ENCODE data around the gene AFF2.

AFF2 gene

DNA sequence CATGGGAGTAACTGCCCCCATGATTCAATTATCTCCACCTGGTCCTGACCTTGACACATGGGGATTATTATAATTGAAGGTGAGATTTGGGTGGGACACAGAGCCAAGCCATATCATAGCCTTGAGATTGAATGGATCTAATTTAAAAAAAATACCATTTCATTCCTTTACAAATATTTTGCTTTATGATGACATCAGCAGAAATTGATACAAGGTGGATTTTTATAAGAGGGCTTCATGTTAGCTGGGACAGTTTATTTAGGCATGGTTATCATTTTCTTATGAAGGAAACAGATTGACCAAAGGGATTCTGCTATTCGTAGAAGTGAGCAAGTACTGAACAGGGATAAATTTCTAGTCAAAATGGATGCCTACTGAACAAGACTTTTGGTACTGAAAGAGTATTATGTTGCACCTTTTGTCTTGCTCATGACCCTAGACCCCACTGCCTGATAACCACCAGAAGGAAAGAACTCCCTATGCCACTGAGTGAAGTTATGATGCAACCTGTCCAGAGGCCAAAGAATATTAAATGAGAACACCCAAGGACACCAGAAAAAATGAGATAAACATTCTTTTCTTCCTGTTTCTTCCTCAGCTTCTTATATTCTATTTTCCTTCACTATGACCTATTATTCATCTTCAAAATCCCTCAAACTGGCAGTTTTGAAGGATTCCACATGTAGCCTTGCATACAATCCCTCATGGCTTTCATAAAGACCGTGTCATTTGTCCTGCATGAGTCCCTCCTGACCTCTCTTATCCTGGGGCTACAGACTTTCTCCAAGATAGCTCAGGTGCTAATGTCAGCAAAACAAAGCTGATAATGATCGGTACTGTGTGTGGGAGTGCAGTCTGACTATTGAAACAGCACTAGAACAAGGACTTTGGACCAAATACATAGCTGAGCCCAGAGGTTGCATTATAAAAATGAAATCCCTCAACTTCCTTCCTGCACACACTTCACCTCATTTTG lies 118.3 kb downstream of the AFF2 start:
- no peaks in the 10 kb centered on the region for H3K27me3 Mint-ChIP-seq
- DNase-seq = no peak
- peaks cover 3% of the 10 kb centered on the region for H3K9me3 Mint-ChIP-seq
- no peaks in the 10 kb centered on the region for H3K4me1 Mint-ChIP-seq
- H3K36me3 Mint-ChIP-seq = no peaks in the 10 kb centered on the region
- no peak overlapping the region for H3K27ac Mint-ChIP-seq
- CTCF ChIA-PET = no interaction called here
- H3K4me3 Mint-ChIP-seq = no peak overlapping the region

DNA sequence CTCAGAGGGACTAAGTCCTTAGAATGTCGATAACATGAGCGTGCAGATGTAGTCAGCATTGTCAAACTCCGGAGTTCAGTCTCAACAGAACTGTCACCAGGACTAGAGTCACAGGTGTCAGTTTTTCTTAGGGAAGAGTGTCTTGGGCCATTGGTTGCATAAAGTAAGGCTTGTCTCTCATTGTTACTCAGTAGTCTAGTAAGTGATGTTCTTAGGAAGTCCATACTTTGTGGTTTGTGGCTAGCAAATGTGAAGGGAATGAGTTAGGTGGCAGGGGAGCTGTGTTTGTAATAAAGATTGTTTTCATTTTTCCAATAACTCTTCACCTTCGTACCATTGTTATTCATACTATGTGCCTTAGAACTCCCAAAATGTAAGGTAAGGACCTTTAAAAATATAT lies 119.6 kb downstream of the AFF2 start:
- no peaks in the 10 kb centered on the region for H3K27me3 Mint-ChIP-seq
- peaks cover 3% of the 10 kb centered on the region for H3K9me3 Mint-ChIP-seq
- no peak for DNase-seq
- CTCF ChIA-PET = no interaction called here
- no peaks in the 10 kb centered on the region for H3K4me1 Mint-ChIP-seq
- no peaks in the 10 kb centered on the region for H3K36me3 Mint-ChIP-seq
- H3K27ac Mint-ChIP-seq = no peak overlapping the region
- no peak overlapping the region for H3K4me3 Mint-ChIP-seq

DNA sequence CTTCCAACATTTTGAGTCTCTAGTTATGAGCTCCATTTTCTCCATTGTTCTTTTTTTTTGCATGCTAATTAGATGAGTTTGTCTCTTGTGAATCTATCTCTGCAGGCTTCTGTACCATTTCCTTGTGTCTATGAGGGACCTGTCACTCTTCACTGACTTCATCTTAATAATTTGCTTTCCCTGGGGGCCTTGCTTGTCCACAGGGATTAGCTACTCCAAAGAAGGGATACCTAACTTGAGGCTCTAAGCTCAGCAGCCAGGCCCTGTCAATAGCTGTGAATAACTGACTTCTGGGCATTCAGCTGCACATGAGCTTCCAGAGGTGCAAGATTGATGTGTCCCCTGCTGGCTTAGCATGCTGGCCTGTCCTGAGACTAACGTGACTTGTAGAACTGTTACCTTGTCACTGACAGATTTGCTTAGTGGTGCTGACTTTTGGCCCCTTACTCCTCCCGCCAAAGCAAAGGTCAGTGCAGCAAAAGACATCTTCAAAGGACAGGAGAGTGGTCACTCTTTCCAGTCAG lies 124.6 kb downstream of the AFF2 start:
- no peak for DNase-seq
- Mint-ChIP-seq H3K27ac (no peak overlapping the region), H3K27me3 (no peaks in the 10 kb centered on the region), H3K9me3 (no peaks in the 10 kb centered on the region), H3K4me1 (no peaks in the 10 kb centered on the region), H3K36me3 (no peaks in the 10 kb centered on the region), H3K4me3 (no peak overlapping the region)
- CTCF ChIA-PET = no interaction called here

DNA sequence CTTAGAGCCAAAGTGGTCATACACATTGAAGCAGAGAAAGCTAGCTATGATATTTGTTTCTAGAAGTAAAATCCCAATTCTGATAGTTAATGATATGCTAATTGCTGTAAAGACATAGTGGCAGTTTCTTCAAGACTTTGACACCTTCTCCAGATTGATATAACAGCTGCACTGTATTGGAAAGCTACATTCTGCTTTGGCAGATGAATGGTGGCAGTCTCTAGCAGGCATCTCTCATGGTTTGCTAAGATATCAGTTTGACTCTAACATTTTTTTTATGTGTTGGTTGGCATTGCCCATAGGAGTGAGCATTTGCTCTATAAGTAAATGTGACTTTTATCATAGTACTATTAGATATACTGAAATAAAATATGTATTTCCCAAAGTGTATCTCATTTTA lies 128.2 kb downstream of the AFF2 start:
- Mint-ChIP-seq H3K4me3 (no peak overlapping the region), H3K36me3 (no peaks in the 10 kb centered on the region), H3K9me3 (no peaks in the 10 kb centered on the region), H3K27ac (no peak overlapping the region), H3K27me3 (no peaks in the 10 kb centered on the region), H3K4me1 (no peaks in the 10 kb centered on the region)
- DNase-seq = no peak
- CTCF ChIA-PET = no interaction called here

DNA sequence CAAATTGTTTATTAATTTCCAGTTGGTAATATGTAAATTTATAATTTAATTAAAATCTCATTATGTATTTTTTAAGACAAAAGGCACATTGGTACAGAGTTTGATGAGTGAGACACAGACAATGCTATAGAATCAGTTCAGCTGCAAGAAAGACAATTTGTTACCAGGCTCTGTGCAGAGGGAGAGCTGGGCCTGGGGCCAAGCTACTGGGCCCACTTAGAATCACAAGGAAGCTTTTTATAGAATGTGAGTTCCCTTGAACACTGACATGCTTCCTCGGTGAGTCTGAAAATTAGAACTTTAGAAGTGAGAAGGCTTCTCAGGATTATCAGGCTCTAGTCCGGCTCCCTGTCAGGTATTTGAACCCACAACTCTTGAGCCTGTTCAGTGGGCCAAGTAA lies 129.0 kb downstream of the AFF2 start:
- Mint-ChIP-seq H3K27ac (no peak overlapping the region), H3K27me3 (no peaks in the 10 kb centered on the region), H3K4me1 (no peaks in the 10 kb centered on the region), H3K4me3 (no peak overlapping the region), H3K36me3 (no peaks in the 10 kb centered on the region), H3K9me3 (no peaks in the 10 kb centered on the region)
- CTCF ChIA-PET = no interaction called here
- no peak for DNase-seq

DNA sequence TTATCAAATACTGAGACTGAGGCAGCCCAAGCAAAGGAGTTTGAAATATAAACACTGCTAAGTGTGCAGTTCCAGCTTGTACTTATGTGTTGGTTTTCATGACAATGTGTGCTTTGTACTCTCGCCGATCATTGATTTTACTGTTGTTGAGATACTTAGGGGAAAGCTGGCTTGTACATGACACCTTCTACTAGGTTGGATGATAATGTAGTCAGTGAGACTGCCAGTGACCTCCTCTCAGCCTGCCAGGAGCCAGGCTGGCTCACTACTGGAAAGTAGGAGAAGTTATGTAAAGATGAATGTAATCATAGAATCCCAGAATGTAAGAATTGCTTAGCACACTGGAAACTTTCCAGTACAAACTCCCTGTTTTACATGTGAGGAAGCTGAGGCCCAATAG lies 132.0 kb downstream of the AFF2 start:
- DNase-seq = no peak
- no peaks in the 10 kb centered on the region for H3K9me3 Mint-ChIP-seq
- CTCF ChIA-PET = no interaction called here
- no peaks in the 10 kb centered on the region for H3K36me3 Mint-ChIP-seq
- H3K27me3 Mint-ChIP-seq = no peaks in the 10 kb centered on the region
- no peak overlapping the region for H3K27ac Mint-ChIP-seq
- H3K4me3 Mint-ChIP-seq = no peak overlapping the region
- H3K4me1 Mint-ChIP-seq = no peaks in the 10 kb centered on the region

DNA sequence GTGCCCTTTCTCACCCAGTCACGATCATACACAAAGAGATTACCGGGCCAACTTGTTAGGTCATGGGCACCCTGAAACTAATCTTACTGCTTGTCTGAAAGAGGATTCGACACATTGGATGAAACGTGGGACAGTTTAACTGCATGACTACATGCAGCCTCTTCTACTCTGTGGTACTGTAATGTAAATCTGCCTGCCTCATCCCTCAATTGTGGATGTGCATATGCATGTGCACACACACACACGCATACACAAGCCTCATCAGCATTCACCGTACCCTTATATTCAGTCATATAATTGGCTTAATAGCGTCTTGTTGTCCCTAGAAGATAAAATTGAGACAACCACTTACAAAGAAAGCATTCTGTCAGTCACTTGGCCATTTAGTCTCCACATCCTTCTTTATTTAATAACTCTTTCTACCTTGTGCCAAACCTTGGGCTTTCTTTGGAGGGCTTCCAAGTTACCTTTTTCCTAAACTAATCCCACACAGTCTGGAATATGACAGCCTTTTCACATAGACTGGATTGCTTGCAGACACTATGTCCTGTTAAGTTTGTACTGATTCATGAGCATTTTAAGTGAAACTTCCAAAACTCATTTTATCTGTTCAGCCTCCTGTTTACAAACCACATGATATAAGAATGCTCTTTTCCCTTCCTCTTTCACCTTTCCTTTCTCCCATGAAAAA lies 132.9 kb downstream of the AFF2 start:
- no peak overlapping the region for H3K4me3 Mint-ChIP-seq
- no peak overlapping the region for H3K27ac Mint-ChIP-seq
- no peak for DNase-seq
- H3K27me3 Mint-ChIP-seq = no peaks in the 10 kb centered on the region
- no peaks in the 10 kb centered on the region for H3K4me1 Mint-ChIP-seq
- no peaks in the 10 kb centered on the region for H3K36me3 Mint-ChIP-seq
- H3K9me3 Mint-ChIP-seq = no peaks in the 10 kb centered on the region
- CTCF ChIA-PET = no interaction called here

DNA sequence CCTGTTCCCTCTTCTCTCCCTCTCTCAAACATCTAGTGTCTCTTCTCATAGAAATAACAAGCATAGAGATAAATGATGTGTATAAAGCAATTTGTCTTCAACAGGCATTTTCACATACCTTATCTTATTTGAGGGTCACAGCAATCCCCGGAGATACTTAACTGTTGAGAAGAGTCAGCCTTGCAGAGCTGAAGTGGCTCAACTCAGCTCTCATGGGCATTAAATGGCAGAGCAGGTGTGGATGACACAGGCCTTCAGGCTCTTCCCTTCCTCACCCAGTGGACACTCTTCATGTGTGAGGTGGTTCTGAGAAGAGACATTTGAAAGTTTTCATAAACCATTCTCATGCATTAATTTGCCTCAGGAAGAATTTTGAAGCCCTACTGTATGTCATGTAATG lies 134.2 kb downstream of the AFF2 start:
- Mint-ChIP-seq H3K4me3 (no peak overlapping the region), H3K4me1 (no peaks in the 10 kb centered on the region), H3K9me3 (no peaks in the 10 kb centered on the region), H3K36me3 (no peaks in the 10 kb centered on the region), H3K27me3 (no peaks in the 10 kb centered on the region), H3K27ac (no peak overlapping the region)
- CTCF ChIA-PET = no interaction called here
- no peak for DNase-seq

DNA sequence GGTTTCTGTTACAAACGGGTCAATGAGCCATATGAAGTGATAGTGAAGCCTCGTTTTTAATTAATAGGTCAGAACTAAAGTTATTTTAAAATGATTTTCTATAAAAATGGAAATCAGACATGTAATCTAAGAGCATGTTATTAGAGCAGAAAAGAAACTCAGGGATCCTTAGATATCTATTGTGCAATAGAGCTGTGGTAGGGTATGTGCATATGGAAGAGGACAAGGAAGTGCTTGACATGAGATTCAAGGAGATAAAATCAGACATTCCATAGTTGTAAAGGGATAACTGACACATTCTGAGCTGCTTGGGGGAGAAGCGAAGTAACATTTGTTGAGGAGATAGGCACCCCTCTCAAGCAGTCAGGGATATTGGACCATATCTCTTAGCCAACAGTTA lies 143.0 kb downstream of the AFF2 start:
- H3K27ac Mint-ChIP-seq = no peak overlapping the region
- H3K4me1 Mint-ChIP-seq = no peaks in the 10 kb centered on the region
- no peak overlapping the region for H3K4me3 Mint-ChIP-seq
- CTCF ChIA-PET = no interaction called here
- DNase-seq = no peak
- no peaks in the 10 kb centered on the region for H3K36me3 Mint-ChIP-seq
- no peaks in the 10 kb centered on the region for H3K9me3 Mint-ChIP-seq
- no peaks in the 10 kb centered on the region for H3K27me3 Mint-ChIP-seq

DNA sequence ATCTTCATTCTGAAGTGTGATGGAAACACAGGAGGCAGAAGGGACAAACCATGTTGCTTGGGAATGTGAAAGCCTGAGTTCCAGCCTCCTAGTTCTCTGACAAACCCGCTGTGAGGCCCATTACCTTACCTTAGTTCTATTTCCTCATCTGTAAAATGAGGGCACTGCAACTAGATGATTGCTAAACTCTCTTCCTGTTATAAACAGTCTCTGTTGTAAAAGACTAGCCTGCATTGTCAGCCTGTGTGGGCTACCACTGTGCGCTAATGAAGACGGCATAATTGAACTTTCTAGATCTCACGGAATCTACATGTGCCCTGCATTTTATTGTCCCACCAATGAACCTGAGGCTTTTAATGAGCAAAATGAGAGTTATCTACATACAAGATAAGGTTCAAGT lies 147.2 kb downstream of the AFF2 start:
- Mint-ChIP-seq H3K9me3 (no peaks in the 10 kb centered on the region), H3K27ac (no peak overlapping the region), H3K4me1 (no peaks in the 10 kb centered on the region), H3K27me3 (no peaks in the 10 kb centered on the region), H3K36me3 (no peaks in the 10 kb centered on the region), H3K4me3 (no peak overlapping the region)
- DNase-seq = no peak
- CTCF ChIA-PET = no interaction called here

DNA sequence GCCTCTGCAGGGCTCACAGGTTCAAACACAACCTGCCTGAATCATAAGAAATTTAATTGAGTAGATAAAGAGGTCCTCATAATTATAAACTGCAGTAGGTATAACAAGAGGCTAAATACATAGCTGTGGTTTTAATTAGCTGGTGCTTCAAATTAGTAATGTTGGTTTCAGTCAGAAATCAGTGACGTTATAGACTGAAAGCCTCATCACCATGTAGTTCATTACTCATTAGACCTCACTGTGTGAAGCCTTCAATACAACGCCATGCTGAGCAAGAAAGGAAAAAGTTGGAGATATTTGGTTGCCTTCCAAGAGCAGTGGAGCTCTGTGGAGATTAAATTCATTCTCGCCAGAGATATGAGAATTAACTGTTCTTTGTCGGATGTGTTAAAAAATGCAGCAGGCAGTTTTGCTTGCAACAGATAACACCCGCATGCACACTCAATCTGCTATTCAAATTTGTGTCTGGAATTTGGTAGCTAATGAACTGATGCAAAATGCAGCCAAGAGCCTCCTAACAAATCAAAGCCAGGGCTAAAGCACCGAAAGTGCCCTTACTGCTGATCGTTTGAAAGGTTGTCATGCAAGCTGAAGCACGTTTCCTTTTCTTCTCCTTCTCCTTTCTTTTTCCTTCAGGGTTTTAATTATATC lies 148.9 kb downstream of the AFF2 start:
- Mint-ChIP-seq H3K36me3 (no peaks in the 10 kb centered on the region), H3K9me3 (no peaks in the 10 kb centered on the region), H3K27ac (no peak overlapping the region), H3K4me3 (no peak overlapping the region), H3K4me1 (no peaks in the 10 kb centered on the region), H3K27me3 (no peaks in the 10 kb centered on the region)
- CTCF ChIA-PET = no interaction called here
- no peak for DNase-seq

DNA sequence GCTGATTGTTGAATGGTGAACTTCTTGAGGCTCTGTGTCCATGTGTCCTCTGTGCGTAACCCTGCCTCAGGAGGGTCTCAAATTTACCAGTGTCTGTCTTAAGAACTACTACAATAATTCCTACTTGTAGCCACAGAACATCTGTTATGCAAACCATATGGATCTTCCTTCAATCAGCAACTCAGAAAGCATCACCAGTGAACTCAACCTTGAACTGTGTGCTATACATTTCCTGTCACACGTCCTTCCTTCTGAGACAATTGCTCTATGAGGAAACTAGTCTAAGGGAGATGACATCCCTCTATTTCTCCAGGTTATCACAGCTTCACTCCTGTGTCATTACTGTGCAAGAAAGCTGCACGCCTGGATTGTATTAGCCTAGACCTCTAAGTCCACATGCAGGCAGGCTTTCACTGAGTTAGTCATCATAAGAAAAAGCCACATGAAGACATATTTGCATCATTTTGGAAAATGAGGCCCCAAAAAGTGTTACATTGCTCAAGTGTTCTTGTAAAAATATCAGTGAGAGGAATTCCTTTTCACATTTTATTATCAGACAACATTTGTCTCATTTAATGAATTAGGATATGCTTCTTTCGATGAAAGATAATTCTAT lies 157.8 kb downstream of the AFF2 start:
- no peak for DNase-seq
- H3K27ac Mint-ChIP-seq = no peak overlapping the region
- CTCF ChIA-PET = no interaction called here

DNA sequence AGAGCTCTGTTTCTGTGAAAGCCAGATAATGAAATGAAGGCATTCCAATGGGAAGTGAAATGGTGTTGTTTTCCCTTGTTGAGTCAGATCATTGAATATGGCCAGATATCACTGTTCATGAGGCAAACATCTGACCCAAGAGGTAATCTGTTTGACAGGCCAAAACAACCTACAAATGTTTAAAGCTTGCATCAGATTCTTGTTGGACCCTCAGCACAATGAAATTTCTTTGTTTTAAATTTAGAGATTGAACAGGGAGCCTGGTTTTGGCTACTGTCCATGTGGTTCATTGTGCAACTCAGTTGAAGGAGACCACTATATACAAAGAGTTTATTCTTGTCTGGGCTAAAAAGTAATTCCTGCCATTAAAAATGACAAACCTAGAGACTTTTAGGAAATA lies 159.1 kb downstream of the AFF2 start:
- H3K9me3 Mint-ChIP-seq = no peaks in the 10 kb centered on the region
- DNase-seq = no peak

More for the DNA sequence above, 157.8 kb downstream of the AFF2 start:
- Mint-ChIP-seq H3K4me3 (no peak overlapping the region), H3K27me3 (no peaks in the 10 kb centered on the region), H3K9me3 (no peaks in the 10 kb centered on the region), H3K36me3 (no peaks in the 10 kb centered on the region), H3K4me1 (no peaks in the 10 kb centered on the region)

DNA sequence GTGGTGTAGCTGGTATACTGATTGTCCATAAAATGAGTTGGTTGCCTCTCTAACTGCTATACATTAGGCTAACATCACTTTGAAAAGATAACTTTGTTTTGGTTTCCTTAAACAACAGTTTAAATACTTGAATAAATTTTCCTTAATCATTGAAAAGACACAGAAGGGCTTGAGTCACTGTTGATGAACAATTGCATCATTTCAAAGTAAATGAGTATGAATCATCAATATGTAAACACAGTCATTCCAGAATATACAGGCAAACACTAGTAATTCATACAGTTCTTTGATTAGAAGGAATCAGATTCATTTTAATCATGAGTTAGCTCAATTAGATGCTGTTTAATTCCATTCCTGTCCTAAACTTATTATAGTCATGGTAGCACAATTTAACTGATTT lies 160.6 kb downstream of the AFF2 start:
- no peak overlapping the region for H3K4me3 Mint-ChIP-seq
- H3K9me3 Mint-ChIP-seq = no peaks in the 10 kb centered on the region
- no peak overlapping the region for H3K27ac Mint-ChIP-seq
- CTCF ChIA-PET = no interaction called here
- DNase-seq = no peak
- no peaks in the 10 kb centered on the region for H3K4me1 Mint-ChIP-seq
- H3K27me3 Mint-ChIP-seq = no peaks in the 10 kb centered on the region
- H3K36me3 Mint-ChIP-seq = no peaks in the 10 kb centered on the region

More for the DNA sequence above, 159.1 kb downstream of the AFF2 start:
- CTCF ChIA-PET = no interaction called here
- no peak overlapping the region for H3K27ac Mint-ChIP-seq
- no peaks in the 10 kb centered on the region for H3K27me3 Mint-ChIP-seq
- H3K36me3 Mint-ChIP-seq = no peaks in the 10 kb centered on the region
- no peaks in the 10 kb centered on the region for H3K4me1 Mint-ChIP-seq
- no peak overlapping the region for H3K4me3 Mint-ChIP-seq

All from activated naive CD4-positive, alpha-beta T cell treated with anti-CD3 and anti-CD28 coated beads, Interleukin-2, amount 10 ng/mL, durations not matched to agents 7 days and 5 days (primary cell).